SU-DHL-6 (cell line): ENCODE measurements around the gene CARD14.

Source experiments
- EZH2phosphoT487 ChIP-seq: fragments of 200-600 bp; sonication (generic), shearing (Covaris generic); conservative IDR thresholded peaks from 2 replicates; pipeline ENCODE4 v1.6.1; 2018; ENCODE audit warnings: mild to moderate bottlenecking, antibody characterized with exemption, low read length, moderate library complexity, mixed read lengths
- TF ChIP-seq, protein P1 (sequence below): fragments of 200-600 bp; sonication (generic); IDR thresholded peaks from one replicate; pipeline ENCODE4 v1.5.1; 2017; ENCODE audit warnings: antibody characterized with exemption, mild to moderate bottlenecking, low read length, moderate library complexity; ENCODE audit not compliant: insufficient read depth, poor library complexity, severe bottlenecking

DNA sequence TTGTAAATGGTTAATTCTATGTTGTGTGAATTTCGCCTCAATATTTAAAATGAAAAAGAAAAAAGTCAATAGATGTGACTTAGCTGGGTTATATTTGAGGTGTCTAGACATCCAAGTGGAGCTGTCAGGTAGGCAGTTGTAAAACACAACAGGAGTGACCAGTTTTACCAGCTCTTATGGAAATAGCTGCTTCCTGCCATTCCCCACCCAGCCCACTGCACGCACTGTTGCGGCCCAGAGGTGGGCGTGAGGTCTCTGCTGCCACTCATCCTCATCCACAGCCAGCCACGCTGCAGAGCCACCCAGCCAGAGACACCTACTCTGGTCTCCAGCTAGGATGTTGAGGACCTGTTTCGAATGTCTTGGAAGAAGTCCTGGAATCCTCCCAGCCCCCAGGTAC is 3.4 kb upstream of the CARD14 start:
- TF ChIP-seq, protein P1, sequence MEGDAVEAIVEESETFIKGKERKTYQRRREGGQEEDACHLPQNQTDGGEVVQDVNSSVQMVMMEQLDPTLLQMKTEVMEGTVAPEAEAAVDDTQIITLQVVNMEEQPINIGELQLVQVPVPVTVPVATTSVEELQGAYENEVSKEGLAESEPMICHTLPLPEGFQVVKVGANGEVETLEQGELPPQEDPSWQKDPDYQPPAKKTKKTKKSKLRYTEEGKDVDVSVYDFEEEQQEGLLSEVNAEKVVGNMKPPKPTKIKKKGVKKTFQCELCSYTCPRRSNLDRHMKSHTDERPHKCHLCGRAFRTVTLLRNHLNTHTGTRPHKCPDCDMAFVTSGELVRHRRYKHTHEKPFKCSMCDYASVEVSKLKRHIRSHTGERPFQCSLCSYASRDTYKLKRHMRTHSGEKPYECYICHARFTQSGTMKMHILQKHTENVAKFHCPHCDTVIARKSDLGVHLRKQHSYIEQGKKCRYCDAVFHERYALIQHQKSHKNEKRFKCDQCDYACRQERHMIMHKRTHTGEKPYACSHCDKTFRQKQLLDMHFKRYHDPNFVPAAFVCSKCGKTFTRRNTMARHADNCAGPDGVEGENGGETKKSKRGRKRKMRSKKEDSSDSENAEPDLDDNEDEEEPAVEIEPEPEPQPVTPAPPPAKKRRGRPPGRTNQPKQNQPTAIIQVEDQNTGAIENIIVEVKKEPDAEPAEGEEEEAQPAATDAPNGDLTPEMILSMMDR, result no peak
- TF ChIP-seq EZH2phosphoT487, result no peak
